ENCODE data around the gene DESI1. TPM values are rescaled to one million over a fixed set of nuclear protein-coding genes. Genes with fewer than 3 reads are reported as not detected.
"Not testable (repeated sequence)": the region's sequence is repeated elsewhere in the genome, so short reads cannot be mapped to it uniquely, and the experiment has no call there.

DESI1 gene
- total RNA-seq, 1 donor: 20.8 TPM

- H3K4me3 ChIP-seq (ENCODE audit: low read depth, low read length): no peak overlapping the region
- no peak for TF ChIP-seq CTCF (IDR thresholded peaks at IDR 0.05; ENCODE audit: insufficient read depth, low read length)
- DNase-seq (ENCODE audit: low read depth): peak; percentile 34
These were observed 15.6 kb upstream of the DESI1 start for GRCh38 chr22:41636467-41636866.

- not testable (repeated sequence) for DNase-seq (ENCODE audit: low read depth); H3K4me3 ChIP-seq (ENCODE audit: low read depth, low read length)
These were observed 13.8 kb upstream of the DESI1 start for GRCh38 chr22:41634610-41635009.

GRCh38 chr22:41631615-41632014 is 10.8 kb upstream of the DESI1 start:
- DNase-seq (ENCODE audit: low read depth); H3K4me3 ChIP-seq (ENCODE audit: low read depth, low read length): not testable (repeated sequence)

DNA sequence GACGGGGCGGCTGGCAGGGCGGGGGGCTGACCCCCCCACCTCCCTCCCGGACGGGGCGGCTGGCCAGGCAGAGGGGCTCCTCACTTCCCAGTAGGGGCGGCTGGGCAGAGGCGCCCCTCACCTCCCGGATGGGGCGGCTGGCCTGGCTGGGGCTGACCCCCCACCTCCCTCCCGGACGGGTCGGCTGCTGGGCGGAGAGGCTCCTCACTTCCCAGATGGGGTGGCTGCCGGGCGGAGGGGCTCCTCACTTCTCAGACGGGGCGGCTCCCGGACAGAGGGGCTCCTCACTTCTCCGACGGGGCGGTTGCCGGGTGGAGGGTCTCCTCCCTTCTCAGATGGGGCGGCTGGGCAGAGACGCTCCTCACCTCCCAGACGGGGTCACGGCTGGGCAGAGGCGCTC is 10.3 kb upstream of the DESI1 start:
- not testable (repeated sequence) for H3K4me3 ChIP-seq (ENCODE audit: low read depth, low read length); DNase-seq (ENCODE audit: low read depth)

- H3K4me3 ChIP-seq (ENCODE audit: low read depth, low read length): no peak overlapping the region
- DNase-seq (ENCODE audit: low read depth): no peak
- TF ChIP-seq CTCF (IDR thresholded peaks at IDR 0.05; ENCODE audit: insufficient read depth, low read length): no peak
These were observed 4.7 kb upstream of the DESI1 start for GRCh38 chr22:41625577-41625976.

GRCh38 chr22:41621911-41622179 is 1.0 kb upstream of the DESI1 start:
- no peak for DNase-seq (ENCODE audit: low read depth)

GRCh38 chr22:41621099-41621910 is 462 bp upstream of the DESI1 start, which contains the start of gene XRCC6:
TSS of gene XRCC6 (plus strand) at chr22:41621295. CDS start at chr22:41622005, 710 bp downstream.
- H3K4me3 ChIP-seq (ENCODE audit: low read depth, low read length): peak within 1 kb of the TSS; percentile 91
- no peak for TF ChIP-seq CTCF (IDR thresholded peaks at IDR 0.05; ENCODE audit: insufficient read depth, low read length)
- DNase-seq (ENCODE audit: low read depth): peak; percentile 100

More at GRCh38 chr22:41621911-41622179, 1.0 kb upstream of the DESI1 start:
- H3K4me3 ChIP-seq (ENCODE audit: low read depth, low read length): peak overlapping the region; percentile 90
- no peak for TF ChIP-seq CTCF (IDR thresholded peaks at IDR 0.05; ENCODE audit: insufficient read depth, low read length)

- H3K4me3 ChIP-seq (ENCODE audit: low read depth, low read length): peak overlapping the region; percentile 91
- TF ChIP-seq CTCF (IDR thresholded peaks at IDR 0.05; ENCODE audit: insufficient read depth, low read length): no peak
- no peak for DNase-seq (ENCODE audit: low read depth)
These were observed 759 bp downstream of the DESI1 start for GRCh38 chr22:41619979-41620588.
